ENCODE measurements around the gene INSYN1. TPM values are rescaled to one million over a fixed set of nuclear protein-coding genes. Genes with fewer than 3 reads are reported as not detected.

The INSYN1 gene
- total and polyA plus RNA-seq, 4 donors, result 3.4 to 12.7 (median 5.2) TPM

DNA sequence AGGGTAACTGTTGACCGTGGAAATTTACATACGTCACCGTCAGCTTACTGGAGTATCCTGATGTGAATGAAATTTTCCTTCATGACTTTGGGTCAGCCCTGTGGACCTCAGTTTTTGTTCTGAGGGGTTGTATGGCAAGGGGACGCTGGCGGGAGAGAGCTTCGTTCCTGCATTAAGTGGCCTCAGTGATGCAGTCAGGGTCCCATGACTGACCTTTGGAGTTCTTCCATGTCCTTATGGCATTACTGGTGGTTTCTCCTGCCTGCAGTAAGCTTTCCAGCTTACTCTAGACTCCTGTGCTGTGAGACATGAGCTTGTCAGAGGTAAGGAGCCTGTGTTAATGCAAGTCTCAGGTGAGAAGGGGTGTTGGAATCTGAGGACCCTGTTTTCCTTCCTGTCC lies 67.2 kb downstream of the INSYN1 start:
- Histone ChIP-seq H3K4me1 (ENCODE audit: control insufficient read depth in 1 of 2, insufficient read depth in 2 of 2, low read length in 2 of 2) (peaks cover 0 to 2% of the 10 kb centered on the region in 2 donors), H3K9me3 (ENCODE audit: control insufficient read depth, low read length) (no peaks in the 10 kb centered on the region), H3K4me3 (ENCODE audit: low read length in 2 of 2) (no peak overlapping the region), H3K27ac (ENCODE audit: low read depth in 1 of 2, low read length in 2 of 2) (no peak overlapping the region), H3K27me3 (ENCODE audit: control insufficient read depth in 1 of 2, insufficient read depth in 2 of 2, low read length in 1 of 2) (no peaks in the 10 kb centered on the region), H3K36me3 (ENCODE audit: control insufficient read depth in 1 of 2, insufficient read depth in 2 of 2, low read length in 1 of 2) (no peaks in the 10 kb centered on the region)
- WGBS, 2 donors, result 55 to 57% methylated on average over 6 of the region's 6 CpGs
- ATAC-seq (ENCODE audit: low FRiP score) (no peak), DNase-seq (no peak)
- intact Hi-C loops (cut with DNase I), result no loop called here

Other genes starting within 250 kb of the INSYN1 start
- gene NPTN, start 120.0 kb downstream of the INSYN1 start, total RNA-seq, result 100 to 1,000 TPM; 169 to 221 TPM
- 100 to 1,000 TPM; 128 to 173 TPM for gene NPTN, start 120.0 kb downstream of the INSYN1 start, polyA plus RNA-seq
- 10 to 100 TPM; 65.2 to 67.9 TPM for gene CD276, start 69.0 kb downstream of the INSYN1 start, total RNA-seq
- gene CD276, start 69.0 kb downstream of the INSYN1 start, polyA plus RNA-seq, result 10 to 100 TPM; 27.7 to 52.9 TPM
- gene TBC1D21, start 120.2 kb upstream of the INSYN1 start, total RNA-seq, result not detected
- not detected for gene TBC1D21, start 120.2 kb upstream of the INSYN1 start, polyA plus RNA-seq
- 100 to 1,000 TPM; 108 to 115 TPM for gene LOXL1, start 173.1 kb upstream of the INSYN1 start, total RNA-seq
- gene LOXL1, start 173.1 kb upstream of the INSYN1 start, polyA plus RNA-seq, result 100 to 1,000 TPM in 1 of 2 donors, 10 to 100 TPM in 1; 49.0 to 138 TPM
- 10 to 100 TPM; 12.9 to 16.4 TPM for gene STOML1, start 238.9 kb upstream of the INSYN1 start, total RNA-seq
- gene STOML1, start 238.9 kb upstream of the INSYN1 start, polyA plus RNA-seq, result 10 to 100 TPM; 10.5 to 19.2 TPM
- 10 to 100 TPM; 72.6 to 91.9 TPM for gene PML, start 241.4 kb upstream of the INSYN1 start, total RNA-seq
- gene PML, start 241.4 kb upstream of the INSYN1 start, polyA plus RNA-seq, result 10 to 100 TPM in 1 of 2 donors, 1 to 10 TPM in 1; 8.6 to 45.5 TPM